Calu3 (cell line): Measurements from ENCODE around the gene DENND11. TPM values are rescaled to one million over a fixed set of nuclear protein-coding genes. Genes with fewer than 3 reads are reported as not detected.

ENCODE experiments used
- BruUV-seq: library from RNA; stranded (reverse); fragments of 400-500 nt; replicated peaks from 2 replicates; lab custom pipeline; 2021; lab: Mats Ljungman, UMichigan
- CTCF ChIA-PET: fragments of 300-600 bp; sonication (Branson Sonifier 250); formaldehyde crosslinking; loops from one replicate; lab custom pipeline; 2022; ENCODE audit warnings: antibody characterized with exemption; lab: Charles Lee
- DNase-seq: peaks from one replicate; pipeline ENCODE4 v3.0.0; 2022
- H3K27ac Mint-ChIP-seq: one replicate; pipeline ENCODE4 v1.8.0; 2022; ENCODE audit warnings: mixed read lengths; ENCODE audit not compliant: unreplicated experiment
- H3K27me3 Mint-ChIP-seq: one replicate; pipeline ENCODE4 v1.8.0; 2022; ENCODE audit warnings: mixed read lengths; ENCODE audit not compliant: unreplicated experiment
- H3K36me3 Mint-ChIP-seq: one replicate; pipeline ENCODE4 v1.8.0; 2022; ENCODE audit warnings: mild to moderate bottlenecking, moderate library complexity, mixed read lengths; ENCODE audit not compliant: insufficient read depth, unreplicated experiment
- H3K4me1 Mint-ChIP-seq: one replicate; pipeline ENCODE4 v1.8.0; 2022; ENCODE audit warnings: mild to moderate bottlenecking, low read depth, mixed read lengths; ENCODE audit not compliant: unreplicated experiment
- H3K4me3 Mint-ChIP-seq: one replicate; pipeline ENCODE4 v1.8.0; 2022; ENCODE audit warnings: mild to moderate bottlenecking, low read depth, moderate library complexity, mixed read lengths; ENCODE audit not compliant: unreplicated experiment
- H3K9me3 Mint-ChIP-seq: one replicate; pipeline ENCODE4 v1.8.0; 2022; ENCODE audit warnings: low read depth, mixed read lengths; ENCODE audit not compliant: unreplicated experiment
- CTCF ChIP-seq: fragments of 200-600 bp; IDR thresholded peaks from one replicate; pipeline ENCODE4 v1.8.0; 2022; ENCODE audit warnings: antibody characterized with exemption; ENCODE audit not compliant: unreplicated experiment
- intact Hi-C: fragments of 100-400 bp; cut with micrococcal nuclease; formaldehyde crosslinking; loops from one replicate; pipeline ENCODE4 v1.10.0; 2022; ENCODE audit not compliant: unreplicated experiment
- total RNA-seq: library from RNA; stranded (reverse); gene quantifications from 2 replicates; pipeline ENCODE4 v1.2.3, GENCODE V29; 2022

Gene DENND11
- total RNA-seq, 1 experiment from 2014 or later: 26.5 TPM

- intact Hi-C loops: no loop called here
- BruUV-seq: no TSS peak
- Mint-ChIP-seq H3K36me3 (no peaks in the 10 kb centered on the region), H3K27me3 (no peaks in the 10 kb centered on the region), H3K27ac (no peak overlapping the region), H3K4me1 (no peaks in the 10 kb centered on the region), H3K9me3 (no peaks in the 10 kb centered on the region), H3K4me3 (no peak overlapping the region)
- TF ChIP-seq CTCF: no peak
- CTCF ChIA-PET: interaction anchor here (0.8 kb wide), 1 partner anchor 10 kb away, joined by 8 read pairs; no protein-coding TSS in a partner anchor
- DNase-seq: no peak
Observed at GRCh38 chr7:141688043-141688442, 13.9 kb downstream of the DENND11 start.

- no peak for TF ChIP-seq CTCF
- no peak overlapping the region for H3K27ac Mint-ChIP-seq
- H3K4me1 Mint-ChIP-seq: no peaks in the 10 kb centered on the region
- CTCF ChIA-PET: no interaction called here
- H3K36me3 Mint-ChIP-seq: no peaks in the 10 kb centered on the region
- DNase-seq: no peak
- no peaks in the 10 kb centered on the region for H3K9me3 Mint-ChIP-seq
- intact Hi-C loops: no loop called here
- H3K4me3 Mint-ChIP-seq: no peak overlapping the region
- H3K27me3 Mint-ChIP-seq: no peaks in the 10 kb centered on the region
- no TSS peak for BruUV-seq
Observed at GRCh38 chr7:141686670-141687069, 15.3 kb downstream of the DENND11 start.

GRCh38 chr7:141686074-141686473, 15.9 kb downstream of the DENND11 start:
- H3K9me3 Mint-ChIP-seq: no peaks in the 10 kb centered on the region
- no TSS peak for BruUV-seq
- TF ChIP-seq CTCF: no peak
- no peaks in the 10 kb centered on the region for H3K4me1 Mint-ChIP-seq
- CTCF ChIA-PET: no interaction called here
- H3K27ac Mint-ChIP-seq: no peak overlapping the region
- no peak for DNase-seq
- intact Hi-C loops: no loop called here
- no peak overlapping the region for H3K4me3 Mint-ChIP-seq
- H3K27me3 Mint-ChIP-seq: no peaks in the 10 kb centered on the region
- no peaks in the 10 kb centered on the region for H3K36me3 Mint-ChIP-seq

- no peaks in the 10 kb centered on the region for H3K9me3 Mint-ChIP-seq
- TF ChIP-seq CTCF: no peak
- no peak overlapping the region for H3K4me3 Mint-ChIP-seq
- BruUV-seq: no TSS peak
- intact Hi-C loops: no loop called here
- DNase-seq: no peak
- H3K4me1 Mint-ChIP-seq: no peaks in the 10 kb centered on the region
- no peaks in the 10 kb centered on the region for H3K36me3 Mint-ChIP-seq
- no peaks in the 10 kb centered on the region for H3K27me3 Mint-ChIP-seq
- CTCF ChIA-PET: no interaction called here
- H3K27ac Mint-ChIP-seq: no peak overlapping the region
Observed at GRCh38 chr7:141685285-141686023, 16.5 kb downstream of the DENND11 start.
